Heart right ventricle (tissue), 16 donors: Measurements from ENCODE around the gene ARAP1. TPM values are rescaled to one million over a fixed set of nuclear protein-coding genes. Genes with fewer than 3 reads are reported as not detected.

Experiments used
- ATAC-seq, 8 donors: fragments of 200-7000 bp; cut with Tn5 transposase; one replicate each; pipeline ENCODE4 v1.9.1; 2020; ENCODE audit warnings: mild to moderate bottlenecking in 8 of 8, moderate library complexity in 8 of 8, moderate number of reproducible peaks in 1 of 8
- DNase-seq, 2 donors: peaks; one replicate each; pipeline ENCODE4 v3.0.0-alpha.2; 2020
- H3K27ac ChIP-seq, 10 donors: fragments of 200-600 bp; sonication (generic) in 2 of 10; one replicate each; pipeline versions ENCODE4 v1.5.0 to v1.8.0; 2020 to 2022; ENCODE audit warnings: mild to moderate bottlenecking in 3 of 10
- H3K27me3 ChIP-seq, 7 donors: fragments of 200-600 bp; one replicate each; pipeline ENCODE4 v1.8.0; 2021 to 2022; ENCODE audit warnings: mild to moderate bottlenecking in 2 of 7
- H3K36me3 ChIP-seq, 9 donors: fragments of 200-600 bp; sonication (generic) in 1 of 9; one replicate each; pipeline versions ENCODE4 v1.5.0 to v1.8.0; 2020 to 2022; ENCODE audit warnings: mild to moderate bottlenecking in 2 of 9
- H3K4me1 ChIP-seq, 9 donors: fragments of 200-600 bp; sonication (generic) in 1 of 9; one replicate each; pipeline versions ENCODE4 v1.5.0 to v1.8.0; 2020 to 2022; ENCODE audit warnings: mild to moderate bottlenecking in 4 of 9
- H3K4me3 ChIP-seq, 10 donors: fragments of 200-600 bp; sonication (generic) in 2 of 10; one replicate each; pipeline versions ENCODE4 v1.5.0 to v1.8.0; 2020 to 2022; ENCODE audit warnings: mild to moderate bottlenecking in 7 of 10, moderate library complexity in 2 of 10
- H3K9me3 ChIP-seq, 11 donors: fragments of 200-600 bp in 10 of 11; sonication (generic) in 2 of 11; one replicate each; pipeline versions ENCODE4 v1.5.0 to v1.8.0; 2013 to 2022; ENCODE audit warnings: mild to moderate bottlenecking in 2 of 11, control low read depth in 1 of 11, moderate library complexity in 1 of 11
- CTCF ChIP-seq, 9 donors: fragments of 200-600 bp; sonication (generic) in 2 of 9; IDR thresholded peaks; one replicate each; pipeline versions ENCODE4 v1.5.0 to v1.8.0; 2021 to 2022; ENCODE audit warnings: antibody characterized with exemption in 9 of 9, mild to moderate bottlenecking in 5 of 9, moderate library complexity in 1 of 9
- WGBS, 2 donors: extraction: QIAGEN DNeasy Blood & Tissue Kit; methylation state at CpG; one replicate each; pipeline ENCODE4 v1.1.7; 2013; ENCODE audit warnings: inconsistent platforms in 1 of 2; 5-methylcytosine and 5-hydroxymethylcytosine counted together
- intact Hi-C, 10 donors: fragments of 100-400 bp; cut with DNase I; formaldehyde crosslinking; loops; one replicate each; pipeline versions ENCODE4 v1.11.1 to v1.14.2; 2022
- polyA plus RNA-seq, 2 donors: library from polyadenylated mRNA; stranded (reverse); fragments of 200-250 nt; gene quantifications; one replicate each; pipeline ENCODE4 v1.2.3, GENCODE V29; 2013
- total RNA-seq, 10 donors: library from RNA; stranded (reverse); fragmentation: NEBNext Ultra II Directional in 3 of 10; extraction: Animal tissue kit (Norgen Biotek cat#: 25700) in 3 of 10; gene quantifications; one replicate each; pipeline versions ENCODE4 v1.2.1 to v1.2.4, GENCODE V29; 2021 to 2023
- donor health status: Arrhythmogenic right ventricular cardiomyopathy.
- donor health status: ischemic (EF 13 %, LVEDD 7.1; RV severe dilation, severe dysfunction).
- donor health status: healthy with polysubstance abuse.
- donor health status: DM: no; HTN: yes; CAD: no.
- donor health status: DM: no; HTN: no; CAD: no.
- donor health status: ischemic (EF 25% LVEDD 6.9; RV normal size, moderate dysfunction).
- donor health status: ischemic (EF 25% LVEDD 5.7; RV mildly dilated, moderate dysfunction).
- donor health status: healthy.
- donor health status: DM: yes; HTN: yes; CAD: no.
- donor health status: Ischemic cardiomyopathy.
- donor health status: ischemic (EF 35%, LVEDD 5.7; RV mildly dilated, moderate dysfunction).
- donor health status: nonischemic (EF 11% LVEDD 7.7; RV severe dilation, severe dysfunction).
- donor health status: DM: yes; HTN: yes; CAD: no.
- donor health status: PGD.
- donor health status: ischemic (EF 29% LVEDD 5.4; RV normal size, mild dysfunction).
- donor health status: nonischemic (EF 23%, LVEDD 6.1; RV moderate dilation, normal function).

The ARAP1 gene
- total and polyA plus RNA-seq, 12 donors, result 30.4 to 68.3 (median 40.8) TPM

GRCh38 chr11:72706579-72706978 lies 45.6 kb downstream of the ARAP1 start:
- no peaks in the 10 kb centered on the region for H3K9me3 ChIP-seq
- H3K27me3 ChIP-seq, result no peaks in the 10 kb centered on the region
- H3K27ac ChIP-seq, result no peak overlapping the region
- 66 to 80% methylated on average over 5 of the region's 5 CpGs for WGBS, 2 donors
- no peak for ATAC-seq
- H3K4me1 ChIP-seq, result peaks cover 0 to 31% (median 11%) of the 10 kb centered on the region in 9 donors
- intact Hi-C loops, result no loop called here
- no peak for DNase-seq
- no peak overlapping the region for H3K4me3 ChIP-seq
- TF ChIP-seq CTCF (IDR thresholded peaks at IDR 0.05), result no peak
- H3K36me3 ChIP-seq, result peaks cover 0 to 100% (median 51%) of the 10 kb centered on the region in 9 donors

DNA sequence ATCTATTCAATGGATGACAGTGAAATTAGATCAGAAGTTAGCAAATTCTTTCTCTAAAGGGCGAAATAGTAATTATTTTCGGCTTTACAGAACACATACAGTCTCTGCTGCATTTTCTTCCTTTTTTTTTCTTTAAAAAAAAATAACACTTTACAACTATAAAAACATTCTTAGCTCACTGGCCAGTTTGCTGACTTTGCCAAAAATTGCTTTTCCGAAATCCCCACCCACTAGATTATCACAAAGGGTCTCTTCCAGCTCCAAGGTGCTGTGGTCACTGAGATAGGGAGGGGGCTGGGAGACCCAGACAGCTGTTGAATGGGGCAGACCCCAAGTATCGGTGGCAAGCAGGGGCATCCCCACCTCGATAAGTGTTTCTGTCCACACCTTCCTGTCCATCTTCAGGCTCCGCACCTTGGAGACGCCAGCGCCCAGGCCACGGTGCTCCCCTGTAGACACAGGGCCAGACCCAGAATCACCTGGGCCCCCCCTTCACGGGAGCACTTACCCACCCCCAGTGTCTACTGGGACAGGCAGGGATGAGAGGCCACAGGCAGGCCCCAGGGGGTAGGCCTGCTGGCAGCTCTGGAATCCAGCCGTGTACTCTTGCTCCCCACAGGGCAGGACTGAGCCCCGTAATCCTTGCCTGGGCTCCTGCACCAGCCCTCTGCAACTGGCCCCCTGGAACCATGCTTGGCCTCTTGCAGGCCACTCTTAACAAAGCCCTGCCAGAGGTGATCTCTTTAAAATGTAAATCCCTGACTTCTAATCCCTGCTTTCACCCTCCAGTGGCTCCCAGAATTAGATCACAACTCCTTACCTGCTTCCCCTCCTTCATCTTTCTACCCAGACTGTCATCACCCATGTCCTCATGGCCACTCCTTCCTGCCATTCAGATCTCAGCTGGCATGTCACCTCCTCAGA lies 46.5 kb downstream of the ARAP1 start:
- Histone ChIP-seq H3K4me3 (no peak overlapping the region), H3K27me3 (no peaks in the 10 kb centered on the region), H3K36me3 (peaks cover 0 to 100% (median 55%) of the 10 kb centered on the region in 9 donors), H3K4me1 (peaks cover 3 to 38% (median 12%) of the 10 kb centered on the region in 9 donors), H3K27ac (no peak overlapping the region), H3K9me3 (no peaks in the 10 kb centered on the region)
- ATAC-seq, result no peak
- TF ChIP-seq CTCF (IDR thresholded peaks at IDR 0.05), result no peak
- 83% methylated on average over 12 of the region's 12 CpGs for WGBS, 2 donors
- intact Hi-C loops, result no loop called here
- DNase-seq, result no peak

GRCh38 chr11:72704783-72705265 lies 47.4 kb downstream of the ARAP1 start:
- TF ChIP-seq CTCF (IDR thresholded peaks at IDR 0.05), result no peak
- peaks cover 0 to 100% (median 57%) of the 10 kb centered on the region in 9 donors for H3K36me3 ChIP-seq
- ATAC-seq (no peak), DNase-seq (no peak)
- intact Hi-C loops, result no loop called here
- no peaks in the 10 kb centered on the region for H3K27me3 ChIP-seq
- H3K27ac ChIP-seq, result peak overlapping the region in 4 of 10 donors; percentile 38 to 71 (median 63)
- no peak overlapping the region for H3K4me3 ChIP-seq
- H3K4me1 ChIP-seq, result peaks cover 3 to 47% (median 16%) of the 10 kb centered on the region in 9 donors
- H3K9me3 ChIP-seq, result no peaks in the 10 kb centered on the region
- 52 to 57% methylated on average over 4 of the region's 4 CpGs for WGBS, 2 donors

GRCh38 chr11:72704028-72704782 lies 48.0 kb downstream of the ARAP1 start:
- no peaks in the 10 kb centered on the region for H3K9me3 ChIP-seq
- intact Hi-C loops, result no loop called here
- peak overlapping the region in 9 of 10 donors; percentile 31 to 79 (median 59) for H3K27ac ChIP-seq
- H3K4me3 ChIP-seq, result no peak overlapping the region
- H3K27me3 ChIP-seq, result no peaks in the 10 kb centered on the region
- TF ChIP-seq CTCF (IDR thresholded peaks at IDR 0.05), result peak in 2 of 9 donors; percentile 11 to 14
- peak in 6 of 8 donors; percentile 1 to 26 (median 4) for ATAC-seq
- DNase-seq, result no peak
- H3K4me1 ChIP-seq, result peaks cover 3 to 50% (median 16%) of the 10 kb centered on the region in 9 donors
- H3K36me3 ChIP-seq, result peaks cover 0 to 100% (median 55%) of the 10 kb centered on the region in 9 donors
- 72 to 75% methylated on average over 13 of the region's 13 CpGs for WGBS, 2 donors
